ENCODE results near the gene IFI44.

IFI44 gene

GRCh38 chr1:78699813-78700212 lies 50.2 kb downstream of the IFI44 start:
- in situ Hi-C loops (cut with MboI; ENCODE audit: low pct_unique_long_range_greater_than_20kb, low sequenced_read_pairs, unreplicated experiment) = no loop called here
- no peak for DNase-seq (ENCODE audit: low spot score)
- no peak for TF ChIP-seq CTCF (IDR thresholded peaks at IDR 0.05; ENCODE audit: extremely low read depth, insufficient read depth, missing control alignments)

GRCh38 chr1:78702426-78702825 lies 52.8 kb downstream of the IFI44 start:
- in situ Hi-C loops (cut with MboI; ENCODE audit: low pct_unique_long_range_greater_than_20kb, low sequenced_read_pairs, unreplicated experiment) = no loop called here
- no peak for DNase-seq (ENCODE audit: low spot score)
- no peak for TF ChIP-seq CTCF (IDR thresholded peaks at IDR 0.05; ENCODE audit: extremely low read depth, insufficient read depth, missing control alignments)

GRCh38 chr1:78703806-78704205 lies 54.2 kb downstream of the IFI44 start:
- in situ Hi-C loops (cut with MboI; ENCODE audit: low pct_unique_long_range_greater_than_20kb, low sequenced_read_pairs, unreplicated experiment) = no loop called here

GRCh38 chr1:78712467-78713051 lies 62.9 kb downstream of the IFI44 start:
- in situ Hi-C loops (cut with MboI; ENCODE audit: low pct_unique_long_range_greater_than_20kb, low sequenced_read_pairs, unreplicated experiment) = no loop called here
- no peak for TF ChIP-seq CTCF (IDR thresholded peaks at IDR 0.05; ENCODE audit: extremely low read depth, insufficient read depth, missing control alignments)

More at GRCh38 chr1:78703806-78704205, 54.2 kb downstream of the IFI44 start:
- DNase-seq (ENCODE audit: low spot score) = no peak
- no peak for TF ChIP-seq CTCF (IDR thresholded peaks at IDR 0.05; ENCODE audit: extremely low read depth, insufficient read depth, missing control alignments)

GRCh38 chr1:78713297-78713696 lies 63.7 kb downstream of the IFI44 start:
- DNase-seq (ENCODE audit: low spot score) = no peak
- in situ Hi-C loops (cut with MboI; ENCODE audit: low pct_unique_long_range_greater_than_20kb, low sequenced_read_pairs, unreplicated experiment) = no loop called here
- no peak for TF ChIP-seq CTCF (IDR thresholded peaks at IDR 0.05; ENCODE audit: extremely low read depth, insufficient read depth, missing control alignments)

More at GRCh38 chr1:78712467-78713051, 62.9 kb downstream of the IFI44 start:
- DNase-seq (ENCODE audit: low spot score) = no peak

All from GM13977 (cell line).